GM12873 (cell line): ENCODE measurements around the gene MYRF.

ENCODE experiments used
- TF ChIP-seq, protein P1 (sequence below): IDR thresholded peaks from 2 replicates; pipeline ENCODE4 v1.5.1; 2012; ENCODE audit warnings: low read depth, mild to moderate bottlenecking, moderate library complexity, low read length, control low read depth; ENCODE audit not compliant: insufficient read depth; ENCODE audit errors: missing control alignments

MYRF gene

DNA sequence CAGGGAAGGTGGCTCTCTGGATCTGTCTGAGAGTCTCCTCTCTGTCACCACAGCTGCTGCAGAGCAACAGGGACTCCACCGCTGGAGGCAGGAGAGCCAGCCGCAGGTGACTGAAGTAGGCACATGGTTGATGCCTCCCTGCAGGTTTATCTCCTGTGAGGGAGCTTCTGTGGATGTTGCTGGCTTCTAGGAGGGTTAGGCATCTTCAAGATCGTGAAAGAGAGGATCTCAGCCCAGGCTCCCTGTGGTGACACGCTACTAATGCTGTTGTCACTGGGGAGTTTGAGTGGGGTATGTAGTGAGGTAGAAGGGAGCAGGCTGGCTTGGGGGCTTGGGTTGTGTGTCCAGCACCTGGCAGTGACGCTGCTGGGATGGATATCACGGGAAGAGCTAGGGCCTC is 38.1 kb upstream of the MYRF start:
- TF ChIP-seq, protein P1, sequence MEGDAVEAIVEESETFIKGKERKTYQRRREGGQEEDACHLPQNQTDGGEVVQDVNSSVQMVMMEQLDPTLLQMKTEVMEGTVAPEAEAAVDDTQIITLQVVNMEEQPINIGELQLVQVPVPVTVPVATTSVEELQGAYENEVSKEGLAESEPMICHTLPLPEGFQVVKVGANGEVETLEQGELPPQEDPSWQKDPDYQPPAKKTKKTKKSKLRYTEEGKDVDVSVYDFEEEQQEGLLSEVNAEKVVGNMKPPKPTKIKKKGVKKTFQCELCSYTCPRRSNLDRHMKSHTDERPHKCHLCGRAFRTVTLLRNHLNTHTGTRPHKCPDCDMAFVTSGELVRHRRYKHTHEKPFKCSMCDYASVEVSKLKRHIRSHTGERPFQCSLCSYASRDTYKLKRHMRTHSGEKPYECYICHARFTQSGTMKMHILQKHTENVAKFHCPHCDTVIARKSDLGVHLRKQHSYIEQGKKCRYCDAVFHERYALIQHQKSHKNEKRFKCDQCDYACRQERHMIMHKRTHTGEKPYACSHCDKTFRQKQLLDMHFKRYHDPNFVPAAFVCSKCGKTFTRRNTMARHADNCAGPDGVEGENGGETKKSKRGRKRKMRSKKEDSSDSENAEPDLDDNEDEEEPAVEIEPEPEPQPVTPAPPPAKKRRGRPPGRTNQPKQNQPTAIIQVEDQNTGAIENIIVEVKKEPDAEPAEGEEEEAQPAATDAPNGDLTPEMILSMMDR: no peak

GRCh38 chr11:61714916-61715315 is 37.5 kb upstream of the MYRF start:
- TF ChIP-seq, protein P1: no peak

- TF ChIP-seq, protein P1: no peak
These were observed 36.6 kb upstream of the MYRF start for GRCh38 chr11:61715867-61716266.

DNA sequence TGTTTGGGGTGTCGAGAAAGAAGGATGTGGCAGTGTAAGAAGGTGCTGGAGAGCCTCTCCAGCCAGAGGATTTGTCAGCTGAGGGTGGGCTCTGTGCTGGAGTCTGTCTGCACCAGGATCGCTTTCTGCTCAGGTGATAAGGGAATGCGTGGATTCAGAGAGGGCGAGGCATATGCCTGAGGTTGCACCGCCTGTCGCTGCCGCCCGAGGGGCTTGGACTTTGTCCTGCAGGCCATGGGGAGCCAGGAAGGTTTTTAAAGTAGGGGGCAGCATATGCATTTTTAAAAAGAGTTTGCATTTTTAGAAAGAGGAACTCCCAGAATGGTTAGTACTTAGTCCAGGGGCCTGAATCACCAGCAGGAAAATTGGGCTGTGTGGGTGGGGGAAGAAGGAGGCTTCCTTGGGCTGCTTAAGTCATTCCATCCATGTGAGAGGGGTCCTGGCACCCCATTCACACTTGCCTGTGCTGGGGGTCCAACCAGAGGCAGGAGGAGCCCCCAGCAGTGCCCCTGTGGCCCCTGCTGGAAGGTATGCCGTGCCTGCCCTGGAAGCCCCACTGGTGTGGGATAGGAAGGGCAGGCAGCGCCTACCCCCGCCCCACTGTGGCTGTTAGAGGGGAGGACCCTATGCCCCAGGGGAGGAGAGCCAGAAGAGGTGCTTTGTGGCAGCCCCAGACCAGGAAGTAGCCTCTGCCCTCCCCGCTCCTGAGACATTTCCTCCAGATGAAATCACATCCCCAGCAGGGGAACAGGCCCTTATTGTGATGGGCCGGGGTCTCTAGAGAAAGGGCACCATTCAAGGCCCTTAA is 35.8 kb upstream of the MYRF start:
- TF ChIP-seq, protein P1: no peak

DNA sequence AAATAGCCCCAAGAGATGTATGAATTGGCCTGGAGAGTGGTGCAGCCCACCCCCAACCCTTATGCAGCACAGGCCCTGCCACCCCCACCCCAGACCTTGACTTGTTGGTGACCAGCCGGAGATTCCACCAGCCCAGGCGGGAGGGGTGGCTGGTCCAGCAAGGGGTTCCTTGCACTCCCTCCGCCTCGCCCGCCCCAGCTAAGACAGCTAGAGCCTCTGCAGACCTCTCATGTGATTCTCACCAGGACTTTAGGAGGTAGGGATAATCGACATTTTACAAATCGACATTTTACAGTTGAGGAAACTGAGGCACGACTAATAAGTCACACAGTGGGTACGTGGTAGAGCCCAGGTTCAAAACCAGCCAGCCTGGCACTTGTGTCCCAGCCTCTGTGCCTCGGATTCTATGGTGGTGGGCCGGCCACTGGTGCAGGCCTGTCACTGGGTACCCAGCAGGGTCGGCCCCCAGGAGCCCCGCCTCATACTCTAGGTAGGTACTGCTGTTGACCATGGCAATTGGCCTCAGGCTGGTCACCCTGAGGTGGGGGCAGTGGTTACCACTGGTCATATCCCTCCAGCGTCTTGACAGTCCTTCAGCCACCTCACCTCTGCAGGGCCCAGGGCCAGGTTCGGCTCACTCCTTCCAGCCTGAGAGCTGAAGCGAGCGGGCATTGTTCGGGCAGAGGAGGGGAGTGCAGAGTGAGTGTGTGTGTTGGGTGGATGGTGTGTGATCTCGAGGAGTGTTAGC is 35.0 kb upstream of the MYRF start:
- TF ChIP-seq, protein P1: no peak

DNA sequence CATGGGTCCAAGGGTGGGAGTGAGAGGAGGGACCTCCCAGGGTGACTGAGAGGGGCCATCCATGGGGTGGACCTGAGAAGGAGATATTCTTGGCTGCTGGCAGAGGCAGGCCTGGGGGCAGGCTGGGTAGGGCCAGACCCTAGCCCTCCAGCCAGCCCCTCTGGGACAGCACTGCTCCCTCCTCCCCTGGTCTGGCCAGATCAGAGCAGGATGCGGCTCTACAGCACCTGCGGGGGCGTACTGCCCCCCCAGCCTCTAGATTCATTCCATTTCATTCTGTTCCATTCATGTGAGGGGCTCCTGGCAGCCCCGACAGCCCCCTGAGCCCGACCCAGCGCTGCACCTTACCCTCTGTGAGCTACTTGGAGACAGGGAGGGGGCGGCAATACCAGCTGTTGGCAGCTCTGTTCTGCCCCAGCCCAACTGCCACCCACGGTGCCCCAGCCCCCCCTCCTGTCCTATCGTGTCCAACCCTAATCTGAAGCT is 34.3 kb upstream of the MYRF start:
- TF ChIP-seq, protein P1: no peak

- TF ChIP-seq, protein P1: no peak
These were observed 33.7 kb upstream of the MYRF start for GRCh38 chr11:61718621-61719302.
